Liver (tissue), 9 donors: Measurements from ENCODE around the gene ZNF180. TPM values are rescaled to one million over a fixed set of nuclear protein-coding genes. Genes with fewer than 3 reads are reported as not detected.

Experiments
- DNase-seq: peaks from one replicate; pipeline ENCODE4 v3.0.0-alpha.2; 2017; ENCODE audit warnings: low spot score
- H3K27ac ChIP-seq, 2 donors: one replicate each; pipeline ENCODE4 v1.7.0; 2013; ENCODE audit warnings: inconsistent platforms in 2 of 2, low read length in 2 of 2, control low read depth in 1 of 2, low read depth in 1 of 2, mild to moderate bottlenecking in 1 of 2
- H3K27me3 ChIP-seq, 4 donors: one replicate each; pipeline versions ENCODE4 v1.6.1 to v1.7.0; 2013; ENCODE audit warnings: low read length in 3 of 4, inconsistent platforms in 1 of 4, mild to moderate bottlenecking in 1 of 4, moderate library complexity in 1 of 4; ENCODE audit not compliant: control insufficient read depth in 4 of 4, insufficient read depth in 4 of 4
- H3K36me3 ChIP-seq, 4 donors: one replicate each; pipeline versions ENCODE4 v1.6.1 to v1.7.0; 2013; ENCODE audit warnings: low read length in 3 of 4, mild to moderate bottlenecking in 3 of 4, low read depth in 1 of 4, moderate library complexity in 1 of 4; ENCODE audit not compliant: control insufficient read depth in 4 of 4, insufficient read depth in 3 of 4
- H3K4me1 ChIP-seq, 4 donors: one replicate each; pipeline versions ENCODE4 v1.6.1 to v1.7.0; 2013; ENCODE audit warnings: low read length in 3 of 4, mild to moderate bottlenecking in 3 of 4, moderate library complexity in 1 of 4; ENCODE audit not compliant: control insufficient read depth in 4 of 4, insufficient read depth in 4 of 4
- H3K4me3 ChIP-seq, 3 donors: one replicate each; pipeline versions ENCODE4 v1.6.1 to v1.7.0; 2013; ENCODE audit warnings: low read length in 3 of 3, control low read depth in 1 of 3, low read depth in 1 of 3, mild to moderate bottlenecking in 1 of 3
- H3K9ac ChIP-seq, 2 donors: one replicate each; pipeline ENCODE4 v1.7.0; 2013; ENCODE audit warnings: low read length in 2 of 2, mild to moderate bottlenecking in 2 of 2, moderate library complexity in 2 of 2, control low read depth in 1 of 2, low read depth in 1 of 2
- H3K9me3 ChIP-seq, 4 donors: one replicate each; pipeline versions ENCODE4 v1.6.1 to v1.7.0; 2013; ENCODE audit warnings: low read length in 3 of 4; ENCODE audit not compliant: control insufficient read depth in 4 of 4
- ATF3 ChIP-seq: IDR thresholded peaks from 2 replicates; pipeline ENCODE4 v1.6.1; 2016; ENCODE audit warnings: antibody characterized with exemption
- EGR1 ChIP-seq, 2 donors: IDR thresholded peaks; 2 replicates each; pipeline ENCODE4 v1.6.1; 2016 to 2018; ENCODE audit warnings: antibody characterized with exemption in 2 of 2, low read depth in 2 of 2
- FOXA1 ChIP-seq: IDR thresholded peaks from 2 replicates; pipeline ENCODE4 v1.6.1; 2016; ENCODE audit warnings: antibody characterized with exemption
- FOXA2 ChIP-seq: IDR thresholded peaks from 2 replicates; pipeline ENCODE4 v1.6.1; 2016; ENCODE audit warnings: antibody characterized with exemption
- GABPA ChIP-seq, 2 donors: IDR thresholded peaks in 1 of 2; conservative IDR thresholded peaks in 1 of 2; 2 replicates each; pipeline ENCODE4 v1.6.1; 2016; ENCODE audit warnings: antibody characterized with exemption in 2 of 2, mild to moderate bottlenecking in 1 of 2, moderate library complexity in 1 of 2
- HNF4A ChIP-seq, 2 donors: conservative IDR thresholded peaks; 2 replicates each; pipeline ENCODE4 v1.6.1; 2016; ENCODE audit warnings: antibody characterized with exemption in 2 of 2, mild to moderate bottlenecking in 2 of 2
- HNF4G ChIP-seq: IDR thresholded peaks from 2 replicates; pipeline ENCODE4 v1.6.1; 2016; ENCODE audit warnings: antibody characterized with exemption
- JUND ChIP-seq, 2 donors: IDR thresholded peaks; 2 replicates each; pipeline ENCODE4 v1.6.1; 2016; ENCODE audit warnings: antibody characterized with exemption in 2 of 2
- MAX ChIP-seq: IDR thresholded peaks from 2 replicates; pipeline ENCODE4 v1.6.1; 2016; ENCODE audit warnings: antibody characterized with exemption
- NR2F2 ChIP-seq: IDR thresholded peaks from 2 replicates; pipeline ENCODE4 v1.6.1; 2016; ENCODE audit warnings: antibody characterized with exemption
- RAD21 ChIP-seq, 2 donors: IDR thresholded peaks; 2 replicates each; pipeline ENCODE4 v1.6.1; 2016; ENCODE audit warnings: antibody characterized with exemption in 2 of 2, mild to moderate bottlenecking in 2 of 2
- RXRA ChIP-seq, 2 donors: IDR thresholded peaks; 2 replicates each; pipeline ENCODE4 v1.6.1; 2017 to 2018; ENCODE audit warnings: antibody characterized with exemption in 2 of 2, mild to moderate bottlenecking in 1 of 2
- SP1 ChIP-seq: IDR thresholded peaks from 2 replicates; pipeline ENCODE4 v1.6.1; 2018; ENCODE audit warnings: antibody characterized with exemption, mild to moderate bottlenecking
- TAF1 ChIP-seq: conservative IDR thresholded peaks from 2 replicates; pipeline ENCODE4 v1.6.1; 2016; ENCODE audit warnings: antibody characterized with exemption, mild to moderate bottlenecking
- WGBS: extraction: QIAGEN DNeasy Blood & Tissue Kit; methylation state at CpG from one replicate; pipeline ENCODE4 v1.1.7; 2013; 5-methylcytosine and 5-hydroxymethylcytosine counted together
- polyA plus RNA-seq, 2 donors: library from polyadenylated mRNA; stranded (reverse) in 1 of 2; unstranded in 1 of 2; fragments of 200-250 nt in 1 of 2; fragments of >200 nt in 1 of 2; fragmentation: Nextera tagmentation in 1 of 2; extraction: Ambion mirVana in 1 of 2; gene quantifications; one replicate each; pipeline versions ENCODE4 v1.2.1 to v1.2.3, GENCODE V29; 2013 to 2015
- total RNA-seq, 2 donors: library from RNA; depleted of rRNA; stranded (reverse); fragments of >200 nt; gene quantifications; one replicate each; pipeline ENCODE4 v1.2.3, GENCODE V29; 2014
- TF ChIP-seq, protein P1 (sequence below): IDR thresholded peaks from 2 replicates; pipeline ENCODE4 v1.6.1; 2016; ENCODE audit warnings: antibody characterized with exemption, mild to moderate bottlenecking
- TF ChIP-seq, protein P2 (sequence below): IDR thresholded peaks from 2 replicates; pipeline ENCODE4 v1.6.1; 2016; ENCODE audit warnings: antibody characterized with exemption
- TF ChIP-seq, protein P3 (sequence below): fragments of 150-350 bp; IDR thresholded peaks from 2 replicates; pipeline ENCODE4 v1.5.1; 2017; ENCODE audit warnings: improper control_type of control experiment, low read depth, low read length; ENCODE audit not compliant: missing input control
- donor health status: healthy.
- donor health status: healthy.
- donor health status: healthy.
- donor health status: healthy.
- donor health status: healthy.

ZNF180 gene
- total and polyA plus RNA-seq, 4 donors: 2.0 to 7.6 (median 4.3) TPM

DNA sequence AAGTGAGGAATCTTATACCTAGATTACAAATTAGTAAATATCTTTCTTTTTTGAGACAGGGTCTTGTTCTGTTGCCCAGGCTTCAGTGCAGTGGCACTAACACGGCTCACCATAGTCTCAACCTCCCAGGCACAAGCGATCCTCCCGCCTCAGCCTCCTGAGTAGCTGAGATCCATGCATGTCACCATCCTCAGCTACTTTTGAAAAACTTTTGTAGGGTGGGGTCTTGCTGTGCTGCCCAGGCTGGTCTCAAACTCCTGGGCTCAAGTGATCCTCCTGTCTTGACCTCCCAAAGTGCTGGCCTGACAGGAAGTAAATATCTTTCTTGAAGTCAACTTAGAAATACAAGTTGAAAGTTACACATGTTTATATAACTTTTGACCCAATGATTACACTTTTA, 49.2 kb upstream of the ZNF180 start:
- Histone ChIP-seq H3K9me3 (no peaks in the 10 kb centered on the region), H3K36me3 (no peaks in the 10 kb centered on the region), H3K9ac (no peak overlapping the region), H3K27ac (no peak overlapping the region), H3K4me1 (no peaks in the 10 kb centered on the region), H3K27me3 (no peaks in the 10 kb centered on the region), H3K4me3 (no peak overlapping the region)
- DNase-seq: no peak
- WGBS: 95% methylated on average over 3 of the region's 3 CpGs
- TF ChIP-seq NR2F2: no peak
- TF ChIP-seq SP1: no peak
- TF ChIP-seq EGR1 (IDR thresholded peaks at IDR 0.05; ENCODE audit: low read depth in 2 of 2): no peak
- TF ChIP-seq FOXA1: no peak
- no peak for TF ChIP-seq RAD21 (IDR thresholded peaks at IDR 0.05)
- TF ChIP-seq ATF3: no peak
- no peak for TF ChIP-seq MAX
- TF ChIP-seq RXRA (IDR thresholded peaks at IDR 0.05): no peak
- TF ChIP-seq TAF1: no peak
- TF ChIP-seq, protein P1, sequence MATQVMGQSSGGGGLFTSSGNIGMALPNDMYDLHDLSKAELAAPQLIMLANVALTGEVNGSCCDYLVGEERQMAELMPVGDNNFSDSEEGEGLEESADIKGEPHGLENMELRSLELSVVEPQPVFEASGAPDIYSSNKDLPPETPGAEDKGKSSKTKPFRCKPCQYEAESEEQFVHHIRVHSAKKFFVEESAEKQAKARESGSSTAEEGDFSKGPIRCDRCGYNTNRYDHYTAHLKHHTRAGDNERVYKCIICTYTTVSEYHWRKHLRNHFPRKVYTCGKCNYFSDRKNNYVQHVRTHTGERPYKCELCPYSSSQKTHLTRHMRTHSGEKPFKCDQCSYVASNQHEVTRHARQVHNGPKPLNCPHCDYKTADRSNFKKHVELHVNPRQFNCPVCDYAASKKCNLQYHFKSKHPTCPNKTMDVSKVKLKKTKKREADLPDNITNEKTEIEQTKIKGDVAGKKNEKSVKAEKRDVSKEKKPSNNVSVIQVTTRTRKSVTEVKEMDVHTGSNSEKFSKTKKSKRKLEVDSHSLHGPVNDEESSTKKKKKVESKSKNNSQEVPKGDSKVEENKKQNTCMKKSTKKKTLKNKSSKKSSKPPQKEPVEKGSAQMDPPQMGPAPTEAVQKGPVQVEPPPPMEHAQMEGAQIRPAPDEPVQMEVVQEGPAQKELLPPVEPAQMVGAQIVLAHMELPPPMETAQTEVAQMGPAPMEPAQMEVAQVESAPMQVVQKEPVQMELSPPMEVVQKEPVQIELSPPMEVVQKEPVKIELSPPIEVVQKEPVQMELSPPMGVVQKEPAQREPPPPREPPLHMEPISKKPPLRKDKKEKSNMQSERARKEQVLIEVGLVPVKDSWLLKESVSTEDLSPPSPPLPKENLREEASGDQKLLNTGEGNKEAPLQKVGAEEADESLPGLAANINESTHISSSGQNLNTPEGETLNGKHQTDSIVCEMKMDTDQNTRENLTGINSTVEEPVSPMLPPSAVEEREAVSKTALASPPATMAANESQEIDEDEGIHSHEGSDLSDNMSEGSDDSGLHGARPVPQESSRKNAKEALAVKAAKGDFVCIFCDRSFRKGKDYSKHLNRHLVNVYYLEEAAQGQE: no peak
- no peak for TF ChIP-seq FOXA2
- TF ChIP-seq, protein P2, sequence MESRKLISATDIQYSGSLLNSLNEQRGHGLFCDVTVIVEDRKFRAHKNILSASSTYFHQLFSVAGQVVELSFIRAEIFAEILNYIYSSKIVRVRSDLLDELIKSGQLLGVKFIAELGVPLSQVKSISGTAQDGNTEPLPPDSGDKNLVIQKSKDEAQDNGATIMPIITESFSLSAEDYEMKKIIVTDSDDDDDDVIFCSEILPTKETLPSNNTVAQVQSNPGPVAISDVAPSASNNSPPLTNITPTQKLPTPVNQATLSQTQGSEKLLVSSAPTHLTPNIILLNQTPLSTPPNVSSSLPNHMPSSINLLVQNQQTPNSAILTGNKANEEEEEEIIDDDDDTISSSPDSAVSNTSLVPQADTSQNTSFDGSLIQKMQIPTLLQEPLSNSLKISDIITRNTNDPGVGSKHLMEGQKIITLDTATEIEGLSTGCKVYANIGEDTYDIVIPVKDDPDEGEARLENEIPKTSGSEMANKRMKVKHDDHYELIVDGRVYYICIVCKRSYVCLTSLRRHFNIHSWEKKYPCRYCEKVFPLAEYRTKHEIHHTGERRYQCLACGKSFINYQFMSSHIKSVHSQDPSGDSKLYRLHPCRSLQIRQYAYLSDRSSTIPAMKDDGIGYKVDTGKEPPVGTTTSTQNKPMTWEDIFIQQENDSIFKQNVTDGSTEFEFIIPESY: no peak

DNA sequence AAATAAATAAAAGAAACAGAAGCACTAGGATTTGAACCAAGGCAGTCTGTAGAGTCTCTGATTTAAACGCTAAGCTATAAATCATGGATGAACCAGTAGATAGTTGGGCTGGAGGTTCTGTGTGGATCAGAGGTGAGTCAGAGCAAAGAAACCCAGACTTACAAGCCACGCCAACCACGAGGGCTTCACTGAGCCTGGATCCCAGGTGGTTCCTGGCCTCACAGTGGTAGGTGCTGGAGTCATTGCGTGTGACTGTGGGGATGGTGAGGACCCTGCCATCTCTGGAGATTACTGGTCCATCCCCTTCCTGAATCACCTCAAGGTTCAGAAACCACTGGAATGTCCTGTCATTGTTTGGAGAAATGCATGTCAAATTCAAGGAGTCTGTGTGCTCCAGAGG, 48.4 kb upstream of the ZNF180 start:
- no peak overlapping the region for H3K9ac ChIP-seq
- H3K27ac ChIP-seq: no peak overlapping the region
- peaks cover 0 to under 1% (median 0%) of the 10 kb centered on the region in 4 donors for H3K9me3 ChIP-seq
- no peak for DNase-seq
- TF ChIP-seq RXRA (IDR thresholded peaks at IDR 0.05): no peak
- no peak for TF ChIP-seq EGR1 (IDR thresholded peaks at IDR 0.05; ENCODE audit: low read depth in 2 of 2)
- TF ChIP-seq HNF4G: no peak
- no peak for TF ChIP-seq FOXA1
- no peak for TF ChIP-seq HNF4A (conservative IDR thresholded peaks at IDR 0.05)
- TF ChIP-seq JUND (IDR thresholded peaks at IDR 0.05): no peak
- TF ChIP-seq, protein P3, sequence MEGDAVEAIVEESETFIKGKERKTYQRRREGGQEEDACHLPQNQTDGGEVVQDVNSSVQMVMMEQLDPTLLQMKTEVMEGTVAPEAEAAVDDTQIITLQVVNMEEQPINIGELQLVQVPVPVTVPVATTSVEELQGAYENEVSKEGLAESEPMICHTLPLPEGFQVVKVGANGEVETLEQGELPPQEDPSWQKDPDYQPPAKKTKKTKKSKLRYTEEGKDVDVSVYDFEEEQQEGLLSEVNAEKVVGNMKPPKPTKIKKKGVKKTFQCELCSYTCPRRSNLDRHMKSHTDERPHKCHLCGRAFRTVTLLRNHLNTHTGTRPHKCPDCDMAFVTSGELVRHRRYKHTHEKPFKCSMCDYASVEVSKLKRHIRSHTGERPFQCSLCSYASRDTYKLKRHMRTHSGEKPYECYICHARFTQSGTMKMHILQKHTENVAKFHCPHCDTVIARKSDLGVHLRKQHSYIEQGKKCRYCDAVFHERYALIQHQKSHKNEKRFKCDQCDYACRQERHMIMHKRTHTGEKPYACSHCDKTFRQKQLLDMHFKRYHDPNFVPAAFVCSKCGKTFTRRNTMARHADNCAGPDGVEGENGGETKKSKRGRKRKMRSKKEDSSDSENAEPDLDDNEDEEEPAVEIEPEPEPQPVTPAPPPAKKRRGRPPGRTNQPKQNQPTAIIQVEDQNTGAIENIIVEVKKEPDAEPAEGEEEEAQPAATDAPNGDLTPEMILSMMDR: no peak
- TF ChIP-seq GABPA (IDR thresholded peaks at IDR 0.05 in 1 of 2, conservative IDR thresholded peaks at IDR 0.05 in 1 of 2): no peak
- TF ChIP-seq FOXA2: no peak
- TF ChIP-seq RAD21 (IDR thresholded peaks at IDR 0.05): no peak
- no peak for TF ChIP-seq SP1
- H3K4me3 ChIP-seq: no peak overlapping the region
- no peaks in the 10 kb centered on the region for H3K4me1 ChIP-seq
- WGBS: 92% methylated on average over 4 of the region's 4 CpGs
- H3K36me3 ChIP-seq: peaks cover 0 to under 1% (median 0%) of the 10 kb centered on the region in 4 donors
- H3K27me3 ChIP-seq: no peaks in the 10 kb centered on the region
